Hepatocyte (in vitro differentiated cells): ENCODE measurements around the gene TPH1. TPM values are rescaled to one million over a fixed set of nuclear protein-coding genes. Genes with fewer than 3 reads are reported as not detected.

ENCODE experiments used
- DNase-seq: peaks from one replicate; pipeline ENCODE4 v3.0.0-alpha.2; 2016; ENCODE audit warnings: low spot score
- H2AFZ ChIP-seq: fragments of 200-600 bp; sonication (generic); 2 replicates; pipeline ENCODE4 v1.6.0; 2016; ENCODE audit warnings: antibody characterized with exemption, mild to moderate bottlenecking
- H3K27ac ChIP-seq: fragments of 200-600 bp; sonication (generic); 2 replicates; pipeline ENCODE4 v1.5.1; 2016; ENCODE audit warnings: mild to moderate bottlenecking
- H3K27me3 ChIP-seq: fragments of 200-600 bp; sonication (generic); 2 replicates; pipeline ENCODE4 v1.6.1; 2016
- H3K36me3 ChIP-seq: fragments of 200-600 bp; sonication (generic); replicated peaks from 2 replicates; pipeline ENCODE4 v1.5.1; 2016; ENCODE audit warnings: low read depth; ENCODE audit not compliant: insufficient read depth
- H3K4me1 ChIP-seq: fragments of 200-600 bp; sonication (generic); 2 replicates; pipeline ENCODE4 v1.5.1; 2016; ENCODE audit warnings: mild to moderate bottlenecking, moderate library complexity; ENCODE audit not compliant: insufficient read depth
- H3K4me2 ChIP-seq: fragments of 200-600 bp; sonication (generic); 2 replicates; pipeline ENCODE4 v1.6.0; 2016
- H3K4me3 ChIP-seq: fragments of 200-600 bp; sonication (generic); 2 replicates; pipeline ENCODE4 v1.5.1; 2016; ENCODE audit warnings: mild to moderate bottlenecking
- H3K79me2 ChIP-seq: fragments of 200-600 bp; sonication (generic); 2 replicates; pipeline ENCODE4 v1.6.0; 2017; ENCODE audit warnings: mild to moderate bottlenecking
- H3K9me2 ChIP-seq: fragments of 200-600 bp; sonication (generic); replicated peaks from 2 replicates; pipeline ENCODE4 v1.6.0; 2017; ENCODE audit warnings: mild to moderate bottlenecking; ENCODE audit not compliant: insufficient read depth
- H3K9me3 ChIP-seq: fragments of 200-600 bp; sonication (generic); 2 replicates; pipeline ENCODE4 v1.5.1; 2016; ENCODE audit warnings: low read depth, mild to moderate bottlenecking
- H4K20me1 ChIP-seq: fragments of 200-600 bp; sonication (generic); 2 replicates; pipeline ENCODE4 v1.6.0; 2016; ENCODE audit warnings: mild to moderate bottlenecking; ENCODE audit not compliant: insufficient read depth, poor library complexity, severe bottlenecking
- EZH2 ChIP-seq: fragments of 200-600 bp; sonication (generic); IDR thresholded peaks from 2 replicates; pipeline ENCODE4 v1.6.1; 2016; ENCODE audit warnings: antibody characterized with exemption, mild to moderate bottlenecking, borderline replicate concordance
- EZH2phosphoT487 ChIP-seq: fragments of 200-600 bp; sonication (generic); IDR thresholded peaks from one replicate; pipeline ENCODE4 v1.6.1; 2018; ENCODE audit warnings: antibody characterized with exemption, mild to moderate bottlenecking, low read depth, moderate library complexity; ENCODE audit not compliant: unreplicated experiment, severe bottlenecking
- whole genome bisulfite sequencing: methylation state at CpG from one replicate; pipeline ENCODE4 v1.1.6; 2016; ENCODE audit warnings: low lambda C conversion rate; ENCODE audit errors: missing lambda C conversion rate; 5-methylcytosine and 5-hydroxymethylcytosine counted together
- polyA plus RNA-seq: library from polyadenylated mRNA; unstranded; fragments of >200 nt; fragmentation: Nextera tagmentation; extraction: Ambion mirVana; gene quantifications from 2 replicates; pipeline ENCODE4 v1.2.1, GENCODE V29; 2016
- total RNA-seq: library from RNA; depleted of rRNA; stranded (reverse); fragments of >200 nt; gene quantifications from 2 replicates; pipeline ENCODE4 v1.2.3, GENCODE V29; 2014
- TF ChIP-seq, protein P1 (sequence below): fragments of 200-600 bp; sonication (generic); IDR thresholded peaks from 2 replicates; pipeline ENCODE4 v1.5.1; 2016; ENCODE audit warnings: antibody characterized with exemption, mild to moderate bottlenecking; ENCODE audit not compliant: poor library complexity

Gene TPH1
- total and polyA plus RNA-seq, 2 experiments from 2014 or later = 0.37 TPM; not detected in 1

DNA sequence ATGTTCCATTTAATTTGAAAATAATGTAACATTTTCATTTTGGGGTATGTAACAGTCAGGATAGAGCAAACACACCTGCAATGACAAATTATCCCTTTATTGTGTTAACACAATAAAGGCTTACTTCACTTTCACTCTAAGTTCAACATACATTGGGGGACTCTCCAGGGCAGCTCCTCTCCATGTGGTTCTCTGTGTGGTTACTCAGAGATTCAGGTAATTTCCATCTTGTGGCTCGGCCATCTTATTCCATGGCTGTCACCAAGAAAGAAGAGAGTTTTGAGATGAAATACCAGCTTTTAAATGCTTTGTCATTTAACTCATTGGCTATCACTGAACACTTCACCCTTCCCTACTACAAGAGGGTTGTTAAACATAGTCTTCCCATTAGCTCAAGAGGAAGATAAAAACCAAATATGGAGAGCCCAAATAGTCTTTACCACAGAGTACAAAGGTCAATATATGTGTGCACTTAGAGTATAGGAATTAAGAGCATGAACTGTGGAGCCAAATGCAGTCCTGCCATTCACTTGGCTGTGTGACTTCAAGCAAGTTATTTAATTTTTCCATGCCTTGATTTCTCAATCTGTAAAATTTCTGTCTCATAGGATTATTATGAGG, 10.6 kb upstream of the TPH1 start:
- no peaks in the 10 kb centered on the region for H3K27me3 ChIP-seq
- H3K27ac ChIP-seq = no peak overlapping the region
- H3K9me2 ChIP-seq = no peaks in the 10 kb centered on the region
- H4K20me1 ChIP-seq = no peaks in the 10 kb centered on the region
- DNase-seq = no peak
- no peaks in the 10 kb centered on the region for H3K4me1 ChIP-seq
- TF ChIP-seq EZH2phosphoT487 = no peak
- TF ChIP-seq, protein P1, sequence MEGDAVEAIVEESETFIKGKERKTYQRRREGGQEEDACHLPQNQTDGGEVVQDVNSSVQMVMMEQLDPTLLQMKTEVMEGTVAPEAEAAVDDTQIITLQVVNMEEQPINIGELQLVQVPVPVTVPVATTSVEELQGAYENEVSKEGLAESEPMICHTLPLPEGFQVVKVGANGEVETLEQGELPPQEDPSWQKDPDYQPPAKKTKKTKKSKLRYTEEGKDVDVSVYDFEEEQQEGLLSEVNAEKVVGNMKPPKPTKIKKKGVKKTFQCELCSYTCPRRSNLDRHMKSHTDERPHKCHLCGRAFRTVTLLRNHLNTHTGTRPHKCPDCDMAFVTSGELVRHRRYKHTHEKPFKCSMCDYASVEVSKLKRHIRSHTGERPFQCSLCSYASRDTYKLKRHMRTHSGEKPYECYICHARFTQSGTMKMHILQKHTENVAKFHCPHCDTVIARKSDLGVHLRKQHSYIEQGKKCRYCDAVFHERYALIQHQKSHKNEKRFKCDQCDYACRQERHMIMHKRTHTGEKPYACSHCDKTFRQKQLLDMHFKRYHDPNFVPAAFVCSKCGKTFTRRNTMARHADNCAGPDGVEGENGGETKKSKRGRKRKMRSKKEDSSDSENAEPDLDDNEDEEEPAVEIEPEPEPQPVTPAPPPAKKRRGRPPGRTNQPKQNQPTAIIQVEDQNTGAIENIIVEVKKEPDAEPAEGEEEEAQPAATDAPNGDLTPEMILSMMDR = no peak
- TF ChIP-seq EZH2 = no peak
- WGBS = 94% methylated on average over 1 of the region's 1 CpG
- no peaks in the 10 kb centered on the region for H3K79me2 ChIP-seq
- no peaks in the 10 kb centered on the region for H3K36me3 ChIP-seq
- H2AFZ ChIP-seq = no peak overlapping the region
- no peak overlapping the region for H3K4me2 ChIP-seq
- no peak overlapping the region for H3K4me3 ChIP-seq
- H3K9me3 ChIP-seq = no peaks in the 10 kb centered on the region

DNA sequence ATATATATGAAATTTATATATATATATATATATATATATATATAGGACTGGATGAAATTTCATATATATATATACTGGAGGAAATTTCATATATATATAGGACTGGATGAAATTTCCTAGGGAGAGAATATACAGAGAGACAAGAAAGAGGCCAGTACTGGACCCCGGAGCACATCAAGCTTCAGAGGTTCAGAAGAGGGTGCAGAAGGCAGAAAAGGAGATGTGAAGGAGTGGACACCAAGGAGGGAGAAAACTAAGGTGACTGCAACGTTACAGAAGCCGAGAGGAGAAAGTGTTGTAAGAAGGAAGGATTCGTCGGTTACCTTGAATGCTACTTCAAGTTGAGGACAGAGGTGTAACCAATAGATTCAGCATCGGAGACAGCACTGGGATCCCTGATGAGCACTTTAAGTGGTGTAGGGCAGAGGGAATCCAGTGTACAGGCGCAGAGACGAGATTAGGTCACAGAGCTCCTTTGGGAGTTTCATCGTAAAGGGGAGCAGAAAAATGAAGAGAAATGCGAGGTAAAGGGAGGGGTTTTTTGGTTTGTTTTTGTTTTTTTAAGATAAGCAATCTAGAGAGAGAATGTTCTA, 8.5 kb upstream of the TPH1 start:
- TF ChIP-seq EZH2phosphoT487 (no peak), EZH2 (no peak)
- TF ChIP-seq, protein P1 = no peak
- H3K4me1 ChIP-seq = no peaks in the 10 kb centered on the region
- H3K36me3 ChIP-seq = no peaks in the 10 kb centered on the region
- H4K20me1 ChIP-seq = no peaks in the 10 kb centered on the region
- H3K4me2 ChIP-seq = no peak overlapping the region
- 82% methylated on average over 10 of the region's 10 CpGs for WGBS
- H3K27ac ChIP-seq = no peak overlapping the region
- no peaks in the 10 kb centered on the region for H3K79me2 ChIP-seq
- H3K4me3 ChIP-seq = no peak overlapping the region
- H3K9me2 ChIP-seq = no peaks in the 10 kb centered on the region
- no peak overlapping the region for H2AFZ ChIP-seq
- no peaks in the 10 kb centered on the region for H3K27me3 ChIP-seq
- DNase-seq = no peak
- no peaks in the 10 kb centered on the region for H3K9me3 ChIP-seq

DNA sequence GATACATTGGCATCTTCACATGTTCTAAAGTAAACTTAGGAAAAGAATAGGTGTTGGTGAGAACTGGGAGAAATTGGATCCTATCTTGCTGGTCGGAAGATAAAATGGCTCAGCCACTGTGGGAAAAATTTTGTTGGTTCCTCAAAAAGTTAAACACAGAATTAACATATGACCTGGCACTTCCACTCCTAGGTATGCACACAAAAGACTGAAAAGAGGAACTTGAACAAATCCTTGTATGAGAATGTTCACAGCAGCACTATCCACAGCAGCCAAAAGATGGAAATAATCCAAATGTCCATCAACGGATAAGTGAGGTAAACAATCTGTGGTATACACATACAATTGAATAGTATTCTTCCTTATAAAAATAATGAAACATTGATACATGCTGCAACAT, 4.8 kb upstream of the TPH1 start:
- 88% methylated on average over 2 of the region's 2 CpGs for WGBS
- Histone ChIP-seq H3K4me3 (no peak overlapping the region), H3K79me2 (no peaks in the 10 kb centered on the region), H4K20me1 (no peaks in the 10 kb centered on the region), H3K9me2 (no peaks in the 10 kb centered on the region), H3K4me2 (no peak overlapping the region), H3K4me1 (no peaks in the 10 kb centered on the region), H3K36me3 (no peaks in the 10 kb centered on the region), H3K27me3 (peaks cover 26% of the 10 kb centered on the region), H3K9me3 (no peaks in the 10 kb centered on the region), H2AFZ (no peak overlapping the region), H3K27ac (no peak overlapping the region)
- DNase-seq = no peak
- TF ChIP-seq EZH2 (no peak), EZH2phosphoT487 (no peak)
- TF ChIP-seq, protein P1 = no peak
